Right cardiac atrium (tissue), 5 donors: ENCODE measurements around the gene AJAP1. TPM values are rescaled to one million over a fixed set of nuclear protein-coding genes. Genes with fewer than 3 reads are reported as not detected.
A peak's percentile ranks its signal among the peaks of the same experiment; 100 is the strongest.

Experiments
- ATAC-seq, 2 donors: fragments of 200-7000 bp; cut with Tn5 transposase; one replicate each; pipeline versions ENCODE4 v1.8.0 to v1.9.1; 2020; ENCODE audit warnings: moderate library complexity in 2 of 2, mild to moderate bottlenecking in 1 of 2
- DNase-seq, 3 donors: peaks; one replicate each; pipeline ENCODE4 v3.0.0-alpha.2; 2020
- H3K27ac ChIP-seq: one replicate; pipeline ENCODE4 v1.5.1; 2013; ENCODE audit warnings: mild to moderate bottlenecking, low read length, control low read depth, moderate library complexity
- H3K27me3 ChIP-seq: one replicate; pipeline ENCODE4 v1.6.1; 2013; ENCODE audit not compliant: control insufficient read depth, insufficient read depth
- H3K4me1 ChIP-seq: one replicate; pipeline ENCODE4 v1.6.1; 2013; ENCODE audit warnings: low read length; ENCODE audit not compliant: control insufficient read depth, insufficient read depth
- H3K4me3 ChIP-seq: one replicate; pipeline ENCODE4 v1.5.1; 2013; ENCODE audit warnings: low read length, control low read depth
- H3K9me3 ChIP-seq: one replicate; pipeline ENCODE4 v1.6.1; 2013; ENCODE audit warnings: low read length; ENCODE audit not compliant: control insufficient read depth
- WGBS: extraction: QIAGEN DNeasy Blood & Tissue Kit; methylation state at CpG from one replicate; pipeline ENCODE4 v1.1.7; 2013; 5-methylcytosine and 5-hydroxymethylcytosine counted together
- intact Hi-C, 4 donors: fragments of 100-400 bp; cut with DNase I; formaldehyde crosslinking; loops; one replicate each; pipeline versions ENCODE4 v1.11.0 to v1.14.0; 2022 to 2023
- polyA plus RNA-seq: library from polyadenylated mRNA; stranded (reverse); fragments of 200-250 nt; gene quantifications from one replicate; pipeline ENCODE4 v1.2.3, GENCODE V29; 2013
- total RNA-seq, 4 donors: library from RNA; stranded (reverse); fragmentation: NEBNext Ultra II Directional; extraction: Animal tissue kit (Norgen Biotek cat#: 25700); gene quantifications; one replicate each; pipeline ENCODE4 v1.2.1, GENCODE V29; 2021
- donor health status: healthy with polysubstance abuse.
- donor health status: DM: no; HTN: yes; CAD: no.
- donor health status: DM: no; HTN: no; CAD: no.
- donor health status: DM: no; HTN: yes; CAD: no; lungs with severe emphysema.
- donor health status: DM: yes; HTN: yes; CAD: no.

Gene AJAP1
- total and polyA plus RNA-seq, 5 donors, result 0.02 to 0.18 (median 0.06) TPM

DNA sequence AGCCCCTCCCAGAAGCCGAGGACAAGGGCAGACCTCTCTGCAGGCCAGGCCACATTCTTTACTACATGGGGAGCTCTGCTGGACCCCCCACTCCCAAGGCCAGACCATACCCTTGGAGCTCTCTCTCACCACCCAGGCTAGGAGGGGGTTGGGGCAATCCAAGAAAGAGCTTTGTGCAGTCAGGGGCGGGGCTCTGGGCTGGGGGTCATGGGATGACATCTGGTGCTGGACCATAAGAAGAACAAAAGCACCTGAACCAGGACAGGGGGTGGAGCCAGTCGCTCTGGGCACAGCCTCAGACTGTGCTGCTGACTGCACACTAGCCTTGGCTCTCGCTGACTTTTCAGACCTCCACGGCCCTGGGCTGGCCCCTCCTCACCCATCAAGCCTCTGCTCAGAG is 23.1 kb upstream of the AJAP1 start:
- no peak overlapping the region for H3K4me3 ChIP-seq

DNA sequence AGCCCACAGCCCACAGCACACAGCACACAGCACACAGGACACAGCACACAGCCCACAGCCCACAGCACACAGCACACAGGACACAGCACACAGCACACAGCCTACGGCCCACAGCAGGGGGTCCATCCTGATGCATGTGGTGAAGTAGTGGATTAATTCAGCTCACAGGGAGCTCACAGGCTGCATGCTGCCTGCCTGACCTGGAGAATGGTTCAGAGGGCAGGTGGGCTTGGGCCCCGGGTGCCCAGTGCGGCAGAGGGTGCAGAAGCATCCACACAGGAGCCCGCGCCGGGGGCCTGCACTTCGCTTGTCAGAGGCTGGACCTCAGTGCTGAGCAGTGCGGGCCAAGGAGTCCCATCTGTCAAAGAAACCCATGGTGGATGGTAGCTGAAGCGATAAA is 21.1 kb upstream of the AJAP1 start:
- intact Hi-C loops, result no loop called here
- DNase-seq (peak in 1 of 3 donors; percentile 30), ATAC-seq (no peak)
- Histone ChIP-seq H3K27me3 (no peaks in the 10 kb centered on the region), H3K9me3 (no peaks in the 10 kb centered on the region), H3K27ac (no peak overlapping the region), H3K4me1 (no peaks in the 10 kb centered on the region), H3K4me3 (no peak overlapping the region)
- WGBS, result 77% methylated on average over 9 of the region's 9 CpGs

More for the DNA sequence above, 23.1 kb upstream of the AJAP1 start:
- intact Hi-C loops, result no loop called here
- DNase-seq (peak in 1 of 3 donors; percentile 3), ATAC-seq (no peak)
- WGBS, result 80% methylated on average over 5 of the region's 5 CpGs
- no peaks in the 10 kb centered on the region for H3K4me1 ChIP-seq
- no peaks in the 10 kb centered on the region for H3K27me3 ChIP-seq
- no peak overlapping the region for H3K27ac ChIP-seq
- no peaks in the 10 kb centered on the region for H3K9me3 ChIP-seq

DNA sequence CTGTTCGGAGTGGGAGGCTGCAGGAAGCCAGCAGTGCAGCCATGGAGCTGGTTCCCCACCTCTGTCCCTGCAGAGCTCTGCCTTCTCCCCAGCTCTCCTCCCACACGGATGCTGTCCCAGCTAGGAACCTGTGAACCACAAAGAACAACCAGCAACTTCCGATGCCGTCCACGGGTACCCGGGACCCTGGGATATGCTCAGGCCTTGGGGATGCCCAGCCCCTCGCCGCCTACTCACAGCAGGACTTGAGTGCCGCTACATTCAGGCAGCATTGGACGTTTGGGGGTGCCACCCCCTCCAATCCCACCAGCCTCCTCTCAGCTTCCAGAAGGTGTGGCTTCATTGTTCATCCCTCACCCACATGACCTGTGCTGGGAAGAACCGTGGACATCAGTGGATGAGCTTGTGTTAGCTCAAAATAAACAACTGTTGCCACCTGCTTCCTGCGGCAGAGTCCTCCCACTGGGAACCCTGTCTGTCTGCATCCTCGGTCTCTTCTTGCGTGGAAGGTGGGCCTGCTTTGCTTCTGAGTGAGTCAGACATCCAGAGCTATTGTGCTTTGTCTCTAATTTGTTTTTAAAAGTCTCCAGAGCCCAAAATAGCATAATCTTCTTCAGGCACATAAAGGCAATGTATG is 20.1 kb upstream of the AJAP1 start:
- DNase-seq, result peak in 1 of 3 donors; percentile 23
- no peak overlapping the region for H3K27ac ChIP-seq
- no peak overlapping the region for H3K4me3 ChIP-seq
- no peaks in the 10 kb centered on the region for H3K27me3 ChIP-seq
- no peak for ATAC-seq
- H3K4me1 ChIP-seq, result no peaks in the 10 kb centered on the region
- intact Hi-C loops, result no loop called here
- H3K9me3 ChIP-seq, result no peaks in the 10 kb centered on the region
- WGBS, result 73% methylated on average over 14 of the region's 14 CpGs

DNA sequence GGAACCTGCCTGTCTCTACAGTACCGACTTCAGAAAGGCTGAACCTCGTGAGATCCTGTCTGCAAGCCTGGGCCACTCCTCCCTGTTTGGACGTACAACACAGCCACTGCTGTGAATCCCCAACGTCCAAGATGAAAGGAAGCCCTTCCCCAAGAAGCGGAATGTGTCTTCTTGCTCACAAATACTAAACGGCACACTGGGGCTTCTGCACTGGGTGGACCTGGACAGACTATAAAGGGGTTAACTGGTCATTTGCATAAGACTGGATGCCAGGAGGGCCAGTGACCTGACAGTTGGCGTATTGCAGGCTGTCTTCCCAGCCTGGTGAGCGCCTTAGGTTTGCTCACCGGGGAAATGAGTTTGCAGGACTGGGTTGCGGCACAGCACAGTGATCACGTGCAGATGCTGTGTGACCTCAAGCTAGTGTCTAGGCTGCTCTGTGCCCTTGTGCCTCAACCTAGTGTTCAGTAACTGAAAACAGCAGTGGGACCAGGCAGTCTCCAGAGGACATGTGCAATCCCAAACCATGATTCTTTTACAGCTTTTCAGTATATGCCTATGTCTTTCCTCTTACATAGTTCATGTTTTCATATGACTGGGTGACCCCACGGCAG is 19.5 kb upstream of the AJAP1 start:
- Histone ChIP-seq H3K4me3 (no peak overlapping the region), H3K4me1 (no peaks in the 10 kb centered on the region), H3K9me3 (no peaks in the 10 kb centered on the region), H3K27ac (no peak overlapping the region), H3K27me3 (no peaks in the 10 kb centered on the region)
- peak in 1 of 3 donors; percentile 9 for DNase-seq
- 69% methylated on average over 12 of the region's 12 CpGs for WGBS
- ATAC-seq, result no peak
- intact Hi-C loops, result no loop called here

DNA sequence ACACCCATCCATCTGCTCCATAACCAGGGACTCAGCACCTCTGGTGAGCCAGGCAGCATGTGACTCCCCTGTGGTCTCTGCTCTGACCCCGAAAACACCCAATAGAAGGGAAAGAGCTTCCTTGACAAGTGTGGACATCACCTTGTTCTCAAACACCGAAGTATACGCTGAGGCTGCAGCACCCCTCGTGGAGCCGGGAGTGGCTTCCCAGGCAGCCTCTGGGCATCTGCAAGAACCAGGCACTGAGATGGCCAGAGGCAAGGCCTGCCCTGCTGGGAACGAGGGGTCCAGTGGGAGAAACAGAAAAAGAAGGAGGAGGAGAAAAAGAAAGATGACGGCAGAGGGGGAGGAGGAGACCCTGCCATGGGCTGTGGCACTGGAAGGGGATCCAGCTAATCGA is 18.2 kb upstream of the AJAP1 start:
- Histone ChIP-seq H3K4me1 (no peaks in the 10 kb centered on the region), H3K27me3 (no peaks in the 10 kb centered on the region), H3K9me3 (no peaks in the 10 kb centered on the region), H3K27ac (no peak overlapping the region), H3K4me3 (no peak overlapping the region)
- DNase-seq (peak in 1 of 3 donors; percentile 6), ATAC-seq (no peak)
- intact Hi-C loops, result no loop called here
- 81% methylated on average over 8 of the region's 8 CpGs for WGBS

DNA sequence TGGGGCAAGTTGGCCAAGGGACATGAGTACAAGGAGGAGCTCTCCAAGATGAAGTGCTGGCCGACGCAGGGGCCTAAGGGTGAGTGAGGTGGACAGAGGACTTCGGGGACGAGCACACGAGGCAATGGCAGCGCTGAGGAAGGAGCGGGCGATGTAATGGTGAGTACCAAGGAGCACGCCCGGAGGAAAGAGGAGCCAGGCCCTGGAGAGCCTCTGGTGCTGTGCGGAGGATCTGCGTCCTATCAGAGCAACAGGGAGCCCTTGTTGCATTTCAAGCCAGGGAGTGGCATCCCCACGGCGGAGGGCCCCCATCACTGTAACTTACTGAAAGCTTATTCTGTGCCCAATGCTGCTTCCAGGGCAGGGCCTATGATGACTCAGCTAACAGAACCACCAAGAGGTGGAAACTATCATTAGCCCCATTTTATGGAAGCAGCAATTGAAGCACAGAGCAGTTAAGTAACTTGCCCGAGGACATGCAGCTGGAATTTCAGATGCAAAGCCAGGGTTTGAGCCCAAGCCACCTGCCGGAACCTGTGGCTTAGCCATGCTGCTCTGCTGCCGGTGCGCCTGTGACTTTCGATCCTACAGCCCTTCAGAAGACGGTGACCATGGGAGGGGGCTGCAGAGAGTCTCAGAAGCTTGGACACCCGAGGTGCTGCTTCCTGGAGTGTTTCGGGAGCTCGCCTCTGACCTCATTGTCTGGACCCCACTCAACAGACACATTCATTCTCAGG is 17.6 kb upstream of the AJAP1 start:
- ATAC-seq, result no peak

DNA sequence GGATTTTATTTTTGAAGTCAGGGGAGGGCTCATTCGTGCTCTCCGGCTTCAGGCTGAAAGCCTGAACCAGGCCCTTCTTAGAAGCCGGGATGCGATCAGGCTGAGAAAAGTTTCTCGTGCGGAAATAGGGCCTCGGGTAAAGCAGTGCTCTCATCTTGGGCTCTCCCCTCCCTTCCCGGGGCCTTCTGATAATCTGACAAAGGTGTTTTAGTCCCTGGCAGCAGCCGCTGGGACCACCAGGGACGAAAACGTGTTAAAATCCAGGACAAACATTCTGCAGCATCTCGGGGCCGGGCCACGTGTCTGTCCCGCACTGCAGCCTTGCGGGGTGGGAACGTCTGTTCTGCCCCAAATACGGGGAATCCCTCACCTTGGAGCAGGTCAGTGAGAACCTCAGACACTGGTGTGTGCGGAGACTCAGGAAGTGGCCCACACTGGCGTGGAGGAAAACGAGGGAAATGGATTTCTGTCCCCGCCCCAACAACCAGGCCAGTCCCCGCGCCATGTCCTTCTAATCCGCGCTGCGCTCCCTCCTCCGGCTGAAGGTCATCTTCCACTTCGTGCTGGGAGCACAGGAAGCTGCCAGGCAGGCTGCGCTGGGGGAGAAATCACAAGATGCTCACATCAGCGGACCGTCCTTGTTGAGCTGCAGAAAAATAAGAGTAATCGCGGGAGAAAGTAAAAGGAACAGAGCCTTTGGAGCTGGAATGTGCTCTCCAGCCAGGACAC is 16.6 kb upstream of the AJAP1 start:
- no peak overlapping the region for H3K4me3 ChIP-seq
- ATAC-seq (no peak), DNase-seq (peak in 1 of 3 donors; percentile 16)
- no peaks in the 10 kb centered on the region for H3K27me3 ChIP-seq
- WGBS, result 44% methylated on average over 34 of the region's 34 CpGs
- H3K4me1 ChIP-seq, result no peaks in the 10 kb centered on the region
- no peaks in the 10 kb centered on the region for H3K9me3 ChIP-seq
- H3K27ac ChIP-seq, result no peak overlapping the region
- intact Hi-C loops, result no loop called here

More for the DNA sequence above, 17.6 kb upstream of the AJAP1 start:
- no peaks in the 10 kb centered on the region for H3K27me3 ChIP-seq
- no peak overlapping the region for H3K27ac ChIP-seq
- H3K4me3 ChIP-seq, result no peak overlapping the region
- WGBS, result 87% methylated on average over 23 of the region's 23 CpGs
- intact Hi-C loops, result no loop called here
- no peaks in the 10 kb centered on the region for H3K4me1 ChIP-seq
- no peaks in the 10 kb centered on the region for H3K9me3 ChIP-seq
- DNase-seq, result peak in 1 of 3 donors; percentile 33

DNA sequence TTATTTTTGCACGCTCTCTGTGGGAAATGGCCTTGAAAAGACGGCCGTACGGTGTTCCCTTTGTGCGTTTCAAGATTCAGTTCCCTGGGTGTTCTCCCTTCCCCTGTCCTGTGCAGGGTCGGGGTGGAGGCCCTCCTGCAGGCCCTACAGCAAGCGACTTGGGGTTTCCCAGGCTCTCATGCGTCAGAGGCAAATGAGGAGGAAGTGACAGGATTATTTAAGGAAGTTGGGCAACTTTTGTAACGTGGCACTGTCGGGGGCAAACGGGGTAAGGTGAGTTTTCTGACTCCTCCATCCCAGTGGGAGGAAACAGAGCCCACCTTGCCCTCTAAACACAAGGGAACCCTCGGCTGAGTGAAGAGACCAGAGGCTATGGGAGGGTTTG is 16.1 kb upstream of the AJAP1 start:
- WGBS, result 47% methylated on average over 12 of the region's 12 CpGs
- DNase-seq (peak in 1 of 3 donors; percentile 36), ATAC-seq (no peak)
- Histone ChIP-seq H3K4me1 (no peaks in the 10 kb centered on the region), H3K27ac (no peak overlapping the region), H3K27me3 (no peaks in the 10 kb centered on the region), H3K9me3 (no peaks in the 10 kb centered on the region), H3K4me3 (no peak overlapping the region)
- intact Hi-C loops, result no loop called here

DNA sequence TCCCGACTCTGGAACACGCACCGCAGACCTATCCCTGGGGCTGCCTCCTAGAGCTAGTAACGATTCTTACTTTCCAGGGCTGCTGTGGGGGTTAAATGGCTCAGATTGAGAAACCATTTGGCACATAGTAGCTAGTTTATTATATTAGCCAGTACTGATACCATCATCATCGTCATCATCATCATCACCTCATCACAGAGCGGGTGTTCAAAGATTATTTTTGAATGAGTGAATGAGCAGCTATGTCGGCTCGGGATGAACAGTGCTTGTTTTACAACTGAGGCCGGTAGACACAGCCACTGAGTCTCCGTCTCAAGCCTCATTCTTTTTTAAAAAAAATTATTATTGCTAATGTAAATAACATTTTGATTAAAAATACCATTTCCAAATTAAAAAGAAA is 13.5 kb upstream of the AJAP1 start:
- no peak overlapping the region for H3K4me3 ChIP-seq
- H3K4me1 ChIP-seq, result no peaks in the 10 kb centered on the region
- no peak overlapping the region for H3K27ac ChIP-seq
- H3K27me3 ChIP-seq, result no peaks in the 10 kb centered on the region
- H3K9me3 ChIP-seq, result no peaks in the 10 kb centered on the region
- intact Hi-C loops, result no loop called here
- DNase-seq (no peak), ATAC-seq (no peak)
- WGBS, result 74% methylated on average over 10 of the region's 10 CpGs

DNA sequence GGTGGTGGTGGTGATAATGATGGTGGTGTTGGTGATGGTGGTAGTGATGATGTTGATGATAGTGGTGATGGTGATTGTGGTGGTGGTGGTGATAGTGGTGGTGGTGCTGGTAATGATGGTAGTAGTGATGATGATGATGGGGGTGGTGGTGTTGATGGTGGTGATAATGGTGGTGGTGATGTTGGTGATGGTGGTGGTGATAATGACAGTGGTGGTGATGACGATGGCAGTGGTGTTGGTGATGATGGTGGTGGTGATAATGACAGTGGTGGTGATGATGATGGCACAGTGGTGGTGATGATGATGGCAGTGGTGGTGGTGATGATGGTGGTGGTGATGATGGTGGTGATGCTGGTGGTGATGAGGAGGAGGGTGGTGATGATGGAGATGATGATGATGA is 7.0 kb upstream of the AJAP1 start:
- DNase-seq, result no peak
- Histone ChIP-seq H3K4me1 (no peaks in the 10 kb centered on the region), H3K4me3 (no peak overlapping the region), H3K27ac (no peak overlapping the region), H3K27me3 (peaks cover 2% of the 10 kb centered on the region), H3K9me3 (no peaks in the 10 kb centered on the region)
- intact Hi-C loops, result no loop called here
- ATAC-seq, result no peak
- WGBS, result 79% methylated on average over 1 of the region's 1 CpG

DNA sequence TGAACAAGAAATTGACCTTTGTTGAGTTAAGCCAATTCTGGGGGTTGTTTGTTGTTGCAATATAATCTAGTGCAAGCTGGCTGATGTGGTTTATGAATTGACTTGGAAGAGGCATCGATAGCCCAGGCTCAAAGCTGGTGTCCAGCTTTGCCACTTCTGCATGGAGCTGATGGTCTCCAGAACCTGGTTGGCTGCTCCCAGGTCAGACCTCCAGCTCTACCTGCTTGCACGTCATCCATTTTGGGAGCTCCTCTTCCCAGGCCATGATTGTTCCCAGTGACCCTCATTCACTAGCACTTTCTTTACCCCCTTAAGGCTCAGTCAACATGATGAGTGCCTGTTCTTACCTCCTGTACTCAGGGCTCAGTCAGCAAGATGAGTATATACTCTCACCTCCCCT is 5.8 kb upstream of the AJAP1 start:
- H3K4me3 ChIP-seq, result no peak overlapping the region
- ATAC-seq (no peak), DNase-seq (no peak)
- no peaks in the 10 kb centered on the region for H3K4me1 ChIP-seq
- WGBS, result 96% methylated on average over 2 of the region's 2 CpGs
- intact Hi-C loops, result no loop called here
- no peak overlapping the region for H3K27ac ChIP-seq
- H3K27me3 ChIP-seq, result peaks cover 2% of the 10 kb centered on the region
- no peaks in the 10 kb centered on the region for H3K9me3 ChIP-seq
